ENCODE results near the gene ADD3.
A peak's percentile ranks its signal among the peaks of the same experiment; 100 is the strongest.

ADD3 gene

DNA sequence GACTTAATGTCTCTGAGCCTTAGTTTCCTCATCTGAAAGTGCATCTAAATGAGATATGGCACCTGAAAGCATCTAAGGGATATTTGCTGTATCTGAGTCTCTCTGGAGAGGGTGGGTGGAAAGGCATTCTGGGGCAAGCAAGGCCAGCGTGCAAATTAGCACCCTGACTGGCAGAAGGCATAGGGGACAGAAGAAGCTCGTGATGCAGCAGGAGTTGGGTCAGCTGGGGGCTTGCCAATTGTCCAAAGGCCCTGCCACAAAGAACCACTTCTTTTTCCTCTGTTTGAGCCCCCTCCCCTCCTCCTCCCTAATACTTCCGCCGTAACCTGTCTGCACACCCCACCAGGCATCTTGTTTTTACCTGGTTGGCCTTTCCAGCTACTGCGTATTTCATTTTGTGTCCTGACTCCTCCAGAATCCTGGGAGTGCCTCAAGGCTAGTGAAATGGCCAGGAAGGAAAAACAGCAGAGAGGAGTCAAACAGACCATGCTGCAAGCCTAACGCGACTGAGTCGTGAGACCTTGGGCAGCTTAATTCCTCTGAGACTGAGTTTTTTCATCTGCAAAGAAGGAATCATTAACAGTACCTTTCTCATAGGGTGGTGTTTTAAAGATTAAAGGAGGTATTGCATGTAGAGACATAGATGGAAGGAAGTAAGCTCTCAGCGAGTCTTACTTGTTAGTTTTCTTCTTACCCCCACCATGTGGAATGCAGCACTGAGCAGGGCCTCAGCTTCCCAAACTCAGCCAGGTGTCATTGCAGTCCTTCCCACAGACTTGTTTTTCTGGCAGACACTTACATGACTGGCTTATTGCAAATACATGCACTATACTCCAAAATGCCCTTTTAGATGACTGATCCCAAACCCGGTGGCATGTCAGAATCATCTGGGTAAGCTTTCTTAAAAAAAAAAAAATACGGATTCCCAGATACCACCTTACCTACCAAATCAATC is 150.5 kb downstream of the ADD3 start:
- no peak for DNase-seq

DNA sequence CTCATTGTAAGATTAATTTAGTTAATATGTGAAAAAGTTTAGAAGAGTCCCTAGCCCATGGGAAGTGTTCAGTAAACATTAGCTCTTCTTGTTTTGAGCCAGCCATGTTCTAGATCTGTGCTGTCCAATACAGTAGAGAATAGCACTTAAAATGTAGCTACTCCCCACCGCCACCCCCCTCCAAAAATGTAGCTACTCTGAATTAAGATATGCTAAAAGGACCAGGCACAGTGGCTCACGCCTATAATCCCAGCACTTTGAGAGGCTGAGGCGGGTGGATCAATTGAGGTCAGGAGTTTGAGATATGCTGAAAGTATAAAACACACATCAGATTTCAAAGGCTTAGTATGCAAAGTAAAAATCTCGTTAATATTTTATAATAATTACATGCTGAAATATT is 152.3 kb downstream of the ADD3 start:
- DNase-seq, result no peak

DNA sequence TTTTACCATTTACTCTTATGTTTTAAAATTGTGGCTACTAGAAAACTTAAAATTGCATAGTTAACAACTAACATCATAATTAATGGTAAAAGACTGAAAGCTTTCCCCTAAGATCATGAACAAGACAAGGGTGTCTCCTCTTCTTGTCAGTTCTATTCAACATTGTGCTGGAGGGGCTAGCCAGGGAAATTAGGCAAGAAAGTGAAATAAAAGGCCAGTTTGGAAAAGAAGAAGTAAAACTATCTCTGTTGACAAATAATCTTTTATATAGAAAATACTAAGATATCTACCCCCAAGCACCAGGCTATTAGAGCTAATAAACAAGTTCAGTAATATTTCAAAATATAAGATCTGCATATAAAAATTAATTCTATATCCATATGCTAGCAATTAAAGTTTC is 152.7 kb downstream of the ADD3 start:
- no peak for DNase-seq

DNA sequence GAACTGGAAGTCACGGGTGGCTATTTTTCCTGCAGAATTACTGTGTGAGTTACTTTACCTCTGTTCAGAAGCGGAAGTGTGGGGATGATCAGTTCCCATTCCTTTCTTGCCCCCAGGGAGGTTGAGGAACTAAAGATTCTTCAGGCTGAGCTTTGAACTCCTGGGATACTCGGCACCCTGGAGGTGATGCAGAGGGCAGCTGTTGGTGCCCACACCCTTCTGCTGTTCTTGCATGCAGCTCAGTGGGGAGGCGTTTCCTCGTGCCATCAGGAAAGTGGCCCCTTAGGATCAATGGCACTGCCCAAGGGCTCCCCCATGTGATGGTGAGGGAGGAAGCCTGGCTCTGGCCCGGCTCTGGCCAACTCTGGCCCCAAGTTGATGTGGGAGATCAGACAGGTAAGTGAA is 155.0 kb downstream of the ADD3 start:
- no peak for DNase-seq

DNA sequence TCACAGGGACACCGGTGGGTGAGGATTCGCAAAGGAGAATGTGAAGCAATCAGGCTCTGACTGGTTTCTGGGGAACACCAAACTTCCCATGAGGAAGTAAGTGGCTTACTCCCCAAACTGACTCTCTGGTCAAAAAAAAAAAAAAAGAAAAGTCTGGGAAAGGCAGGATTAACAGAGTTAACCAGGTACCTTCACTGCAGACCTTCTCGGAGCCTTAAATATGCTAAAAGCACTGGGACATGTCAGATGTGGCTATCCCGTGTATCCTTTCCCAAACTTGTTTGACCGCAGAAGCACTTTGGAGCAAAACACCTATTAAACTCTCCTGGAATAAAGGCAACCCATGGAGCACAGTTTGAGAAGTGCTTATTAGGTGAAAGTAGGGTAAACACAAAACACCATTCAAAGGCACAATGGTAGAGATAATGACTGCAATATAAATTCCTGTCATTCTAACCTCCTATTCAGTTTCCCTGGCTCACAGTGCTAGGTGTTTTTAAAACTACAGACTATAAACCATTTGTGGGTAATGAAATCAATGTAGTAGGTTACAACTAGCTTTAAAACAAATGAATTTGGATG is 155.5 kb downstream of the ADD3 start:
- no peak for DNase-seq

DNA sequence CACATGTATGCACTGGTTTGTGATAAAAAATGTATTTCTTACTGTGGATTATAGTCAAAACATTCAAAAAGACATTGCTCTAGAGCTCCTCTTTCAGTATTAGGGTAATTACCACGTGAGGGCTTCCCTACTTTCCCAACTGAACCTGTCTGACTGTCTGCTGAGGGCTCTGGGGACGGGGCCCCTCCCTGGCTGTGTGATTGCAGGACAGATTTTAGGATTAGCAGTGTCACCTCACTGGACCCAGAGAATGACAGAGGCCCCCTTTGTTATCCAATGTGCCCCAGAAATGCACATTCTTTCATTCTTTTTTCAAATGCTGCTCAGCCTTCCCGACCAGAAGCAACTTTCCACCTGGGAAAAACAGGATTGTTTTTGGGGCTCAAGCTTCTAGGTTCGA is 156.1 kb downstream of the ADD3 start:
- DNase-seq, result no peak

DNA sequence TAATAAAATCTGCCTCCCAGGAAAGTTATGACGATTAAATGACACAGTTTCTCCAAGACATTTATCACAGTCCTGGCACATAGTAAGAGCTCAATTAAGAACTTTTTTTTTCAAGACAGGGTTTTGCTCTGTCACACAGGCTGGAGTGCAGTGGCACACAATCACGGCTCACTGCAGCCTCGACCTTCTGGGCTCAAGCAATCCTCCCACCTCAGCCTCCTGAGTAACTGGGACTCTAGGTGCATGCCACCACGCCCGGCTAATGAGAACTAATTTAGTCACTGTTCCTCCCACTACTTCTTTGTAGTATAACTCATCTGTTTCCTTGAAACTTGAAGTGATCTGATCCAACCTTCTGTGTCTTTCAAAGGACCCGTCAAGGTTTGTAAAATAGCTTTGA is 157.5 kb downstream of the ADD3 start:
- peak; percentile 21 for DNase-seq

DNA sequence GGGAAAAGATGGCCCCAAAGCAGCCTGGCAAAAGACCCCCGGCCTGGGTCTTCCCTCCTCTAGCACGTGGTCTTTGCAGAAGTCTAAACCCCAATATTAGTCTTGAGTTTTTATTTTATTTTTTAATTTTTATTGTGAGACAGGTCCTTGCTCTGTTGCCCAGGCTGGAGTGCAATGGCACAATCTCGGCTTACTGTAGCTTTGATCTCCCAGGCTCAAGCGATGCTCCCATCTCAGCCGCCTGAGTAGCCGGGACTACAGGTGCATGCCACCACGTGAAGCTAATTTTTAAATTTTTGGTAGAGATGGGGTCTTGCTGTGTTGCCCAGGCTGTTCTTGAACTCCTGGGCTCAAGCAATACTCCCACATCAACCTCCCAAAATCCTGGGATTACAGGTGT is 159.4 kb downstream of the ADD3 start:
- no peak for DNase-seq

DNA sequence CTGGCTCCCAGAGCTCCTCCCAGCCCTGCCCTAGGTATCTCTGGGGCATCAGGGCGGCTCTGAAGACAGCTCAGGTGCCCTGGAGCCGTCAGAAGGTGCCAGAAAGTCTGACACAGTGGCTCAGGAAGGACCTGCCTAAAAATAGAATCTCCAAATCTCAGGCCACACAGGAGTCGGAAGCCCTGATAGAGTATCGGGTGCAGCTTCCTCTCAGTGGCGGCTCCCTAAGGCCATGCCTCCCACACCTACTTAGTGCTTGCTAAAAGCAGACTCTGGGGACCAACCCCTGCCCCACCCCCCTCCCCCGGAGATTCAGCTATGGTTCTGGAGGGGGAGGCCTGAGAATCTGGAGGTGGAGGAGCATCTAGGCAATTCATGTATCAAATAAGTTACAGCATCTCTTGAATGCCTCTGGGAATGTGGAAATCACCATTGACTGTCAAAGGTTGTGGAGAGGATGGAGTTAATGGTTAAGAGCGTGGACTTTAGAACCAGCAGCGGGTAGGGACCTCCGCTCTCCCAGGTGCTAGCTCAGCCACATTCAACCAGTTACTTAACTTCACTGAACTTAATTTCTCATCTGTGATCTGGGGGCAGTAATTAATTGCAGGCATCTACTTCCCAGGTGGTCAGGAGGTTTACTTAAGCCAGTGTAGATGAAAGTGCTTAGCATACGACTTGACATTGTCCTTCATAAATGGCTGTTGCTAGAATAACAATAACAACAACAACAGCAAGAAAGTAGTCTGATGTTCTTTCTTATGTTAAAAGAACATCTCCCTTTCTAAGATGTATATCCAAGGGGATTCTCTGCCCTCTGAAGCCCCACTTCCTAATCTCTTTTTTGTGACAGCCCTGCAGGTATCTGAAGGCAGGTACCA is 161.1 kb downstream of the ADD3 start:
- peak; percentile 27 for DNase-seq

DNA sequence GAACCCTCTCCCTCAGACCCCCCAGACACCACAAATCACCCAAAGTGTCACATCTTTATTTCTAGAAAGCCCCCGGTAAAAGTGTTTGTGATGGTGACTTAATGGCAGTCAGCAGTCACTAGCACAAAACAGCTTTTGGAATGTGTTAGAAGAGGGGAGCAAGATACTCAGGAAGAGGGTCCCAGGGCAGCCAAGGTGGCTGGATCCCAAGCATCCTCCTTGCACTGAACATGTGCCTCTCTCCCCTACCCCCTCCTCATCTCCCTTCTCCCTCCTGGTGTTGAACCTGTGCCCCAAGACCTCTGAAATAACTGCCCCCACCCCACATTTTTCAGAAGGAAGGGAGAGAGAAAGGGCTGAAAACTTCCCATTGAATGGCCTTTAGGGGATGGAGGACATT is 161.8 kb downstream of the ADD3 start:
- no peak for DNase-seq

DNA sequence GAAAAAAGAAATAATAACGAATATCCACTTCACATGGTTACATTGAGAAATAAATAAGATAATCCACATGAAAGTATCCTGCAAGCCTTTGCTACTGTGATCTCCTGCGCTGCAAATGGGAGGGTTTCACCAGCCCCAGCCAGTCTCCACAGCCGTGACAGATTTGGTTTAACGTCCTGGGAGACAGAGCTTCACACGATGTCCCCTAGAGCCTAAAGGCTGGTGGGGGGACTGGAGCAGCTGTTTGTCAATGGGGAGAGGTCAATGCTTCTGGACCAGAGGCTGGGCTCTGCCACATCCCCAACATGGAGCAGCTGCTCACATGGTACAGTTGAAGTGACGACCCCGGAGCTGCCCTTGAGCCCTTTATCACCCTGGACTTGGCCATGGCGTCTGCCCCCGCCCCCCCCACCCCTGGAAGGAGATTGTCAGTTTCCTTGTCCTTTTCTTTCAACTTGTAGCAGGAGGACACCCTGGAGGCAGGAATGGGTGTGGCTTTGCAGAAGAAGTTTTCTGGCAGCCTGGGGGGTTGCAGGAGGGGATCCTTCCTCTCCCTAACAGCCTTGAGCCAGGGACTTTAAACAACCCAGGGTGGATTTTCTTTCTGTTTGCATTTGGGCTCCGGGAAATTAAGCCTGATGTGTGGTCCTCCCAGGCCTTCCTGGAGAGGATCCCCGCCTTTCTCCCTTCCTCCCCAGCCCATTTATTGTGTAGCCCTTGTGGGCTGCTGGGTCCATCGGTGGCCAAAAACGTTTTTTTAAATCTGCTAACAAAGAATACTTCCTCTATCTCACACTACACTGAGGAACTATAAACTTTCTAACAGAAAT is 162.6 kb downstream of the ADD3 start:
- no peak for DNase-seq

DNA sequence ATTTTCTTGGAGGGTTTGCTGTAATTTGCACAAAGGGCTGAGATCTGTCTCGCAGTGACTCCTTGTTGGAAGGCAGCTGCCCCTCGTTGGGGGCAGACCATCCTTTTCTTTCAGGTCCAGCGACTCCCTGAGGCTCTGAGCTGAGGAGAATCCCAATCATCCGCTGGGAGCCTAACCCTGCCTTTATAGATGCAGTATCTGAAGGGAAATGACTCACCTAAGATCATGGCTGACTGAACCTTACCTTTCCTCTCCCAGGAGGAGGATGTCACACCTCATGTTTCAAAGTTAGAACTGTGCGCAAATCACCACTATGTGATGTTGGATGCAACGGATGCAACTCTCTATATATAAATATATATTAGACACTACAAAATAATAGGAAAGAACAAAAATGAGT is 163.2 kb downstream of the ADD3 start:
- no peak for DNase-seq

DNA sequence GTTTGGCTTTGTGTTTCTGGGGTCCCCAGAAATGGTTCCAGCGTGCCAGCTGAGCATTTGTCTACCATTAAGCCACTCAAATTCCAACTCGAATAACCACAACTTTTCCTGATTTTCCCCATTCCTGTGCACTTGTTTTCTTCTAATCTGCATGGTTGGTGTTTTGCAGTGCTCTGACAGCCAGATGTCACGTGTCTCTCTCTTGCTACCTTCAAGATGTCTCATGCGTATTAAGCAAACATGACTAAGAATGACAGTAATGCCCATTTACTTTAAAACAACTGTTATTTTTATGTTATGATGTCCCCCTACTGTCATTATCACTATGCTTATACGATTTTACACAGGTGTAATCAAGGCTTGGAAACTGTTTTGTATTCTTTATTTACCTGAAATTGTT is 164.4 kb downstream of the ADD3 start:
- DNase-seq, result no peak

DNA sequence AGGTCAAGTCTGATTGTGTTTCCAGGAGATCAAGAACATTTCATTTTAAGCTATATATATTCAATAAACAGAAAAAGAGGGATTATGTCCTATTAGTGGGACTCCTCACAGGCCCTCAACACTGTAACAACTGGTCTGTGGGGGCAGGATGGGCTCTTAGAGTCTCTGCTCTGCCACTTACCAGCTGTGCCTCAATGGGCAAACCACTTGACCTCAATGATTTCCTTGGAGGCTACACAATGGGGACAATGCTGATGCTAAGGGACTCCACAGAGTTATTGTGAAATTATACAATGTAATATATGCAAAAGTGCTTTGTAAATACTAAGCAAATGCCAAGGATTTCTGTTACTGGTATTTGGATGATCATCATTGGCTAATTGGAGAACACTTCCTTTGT is 166.4 kb downstream of the ADD3 start:
- DNase-seq, result no peak

DNA sequence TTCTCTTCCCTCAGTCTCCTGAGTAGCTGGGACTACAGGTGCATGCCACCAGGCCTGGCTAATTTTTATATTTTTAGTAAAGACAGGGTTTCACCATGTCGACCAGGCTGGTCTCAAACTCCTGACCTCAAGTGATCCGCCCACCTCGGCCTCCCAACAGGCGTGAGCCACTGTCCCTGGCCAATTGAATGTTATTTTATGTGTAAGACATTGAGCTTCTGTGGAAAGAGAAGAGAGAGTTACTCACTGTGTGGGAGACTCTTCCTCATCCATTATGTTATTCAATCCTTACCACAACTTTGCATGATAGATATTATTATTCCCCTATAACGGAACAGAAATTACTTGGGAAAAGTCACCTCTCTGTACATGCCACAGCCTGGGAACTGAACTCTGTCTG is 167.0 kb downstream of the ADD3 start:
- DNase-seq, result no peak

DNA sequence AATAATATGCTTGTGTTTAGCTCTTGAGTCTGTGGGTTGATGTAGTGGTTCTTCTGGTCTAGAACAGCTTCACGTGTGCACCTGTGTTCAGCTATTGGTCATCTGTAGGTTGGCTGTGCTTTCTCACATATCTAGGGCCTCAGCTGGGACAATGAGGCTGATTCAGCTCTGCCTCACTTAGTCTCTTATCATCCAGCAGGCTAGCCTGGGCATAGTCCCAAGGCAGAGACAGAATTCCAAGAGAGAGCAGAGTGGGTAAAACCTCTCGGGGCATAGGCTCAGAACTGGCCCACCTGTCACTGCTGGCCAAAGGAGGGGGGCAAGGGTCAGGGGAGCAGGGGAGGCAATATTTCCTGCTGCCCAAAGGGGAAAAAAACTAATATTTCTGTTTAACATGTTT is 167.6 kb downstream of the ADD3 start:
- no peak for DNase-seq

DNA sequence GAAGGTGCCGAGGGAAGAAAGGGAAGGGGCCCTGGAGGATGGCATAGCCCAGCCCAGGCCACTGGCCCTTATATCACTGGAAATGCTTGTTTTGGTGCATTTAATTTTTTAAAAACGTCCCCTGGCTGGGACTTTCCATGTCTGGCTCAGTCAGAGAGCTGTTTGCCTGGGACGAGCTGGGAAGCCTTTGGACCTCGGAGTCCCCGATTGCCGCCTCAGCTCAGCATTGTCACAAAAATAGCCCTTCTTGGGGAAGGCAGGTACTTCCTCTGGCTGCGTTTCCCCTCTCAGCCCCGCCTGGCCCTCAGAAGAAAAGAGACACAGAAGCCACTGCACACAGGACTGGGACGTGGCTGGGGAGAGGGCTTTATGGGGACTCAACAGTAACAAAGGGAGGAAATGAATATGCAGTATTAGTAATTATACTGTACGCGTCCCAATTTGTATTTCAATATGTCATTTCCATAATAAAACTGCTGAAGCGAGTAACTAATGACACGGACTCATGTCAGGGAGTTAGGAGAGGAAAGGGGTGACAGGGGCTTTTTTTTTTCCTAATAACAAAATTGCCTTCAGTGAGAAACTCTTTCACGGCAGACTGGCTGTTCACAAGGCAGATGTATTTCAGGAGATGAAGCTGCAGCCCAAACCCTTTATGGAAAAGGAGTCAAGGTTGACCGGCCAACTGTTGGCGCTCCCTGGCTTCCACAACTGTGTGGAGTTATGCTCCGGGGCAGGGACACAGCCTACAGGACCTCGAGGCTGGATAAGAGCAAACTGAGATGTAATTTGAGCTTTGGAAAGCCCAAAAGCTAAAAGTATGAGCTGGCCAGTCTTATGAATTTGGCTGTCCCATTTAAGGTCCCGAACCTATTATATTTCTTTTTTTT is 168.6 kb downstream of the ADD3 start:
- DNase-seq, result no peak

DNA sequence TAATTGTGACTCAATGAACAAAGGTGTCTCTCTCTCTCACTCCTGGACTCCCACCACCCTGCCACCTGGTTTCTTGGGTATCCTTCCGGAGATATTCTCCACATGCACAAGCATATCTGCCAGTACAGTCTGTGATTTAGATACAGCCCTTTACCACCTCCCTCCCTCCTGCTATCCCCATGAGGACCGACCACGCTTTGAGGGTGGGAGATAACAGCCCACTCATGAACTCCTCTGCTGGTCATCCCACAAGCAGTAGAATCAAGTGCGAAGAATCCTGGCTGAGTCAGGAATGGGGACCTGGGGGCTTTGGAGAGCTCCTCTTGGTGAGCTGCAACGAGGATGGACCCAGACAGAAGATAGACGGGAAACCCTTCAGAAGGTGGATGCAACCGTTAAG is 171.4 kb downstream of the ADD3 start:
- DNase-seq, result no peak

DNA sequence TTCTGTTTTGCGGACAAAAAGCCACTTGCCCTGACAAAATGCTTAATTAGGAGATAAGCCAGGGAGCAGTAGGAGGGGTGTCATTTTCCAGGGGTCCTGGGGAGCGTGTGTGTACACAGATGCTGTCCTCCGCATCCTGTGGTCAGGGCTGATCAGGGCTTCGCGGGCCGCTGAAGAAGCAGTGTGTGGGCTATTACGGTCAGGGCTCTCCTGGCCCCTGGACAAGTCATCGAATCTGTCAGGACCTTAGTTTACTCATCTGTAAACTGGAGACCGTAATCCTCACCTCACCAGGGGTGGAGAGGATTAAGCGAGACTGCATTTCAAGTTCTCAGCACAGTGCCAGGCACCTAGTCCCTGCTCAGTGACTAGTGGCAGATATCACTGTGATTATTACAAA is 173.7 kb downstream of the ADD3 start:
- DNase-seq, result no peak

DNA sequence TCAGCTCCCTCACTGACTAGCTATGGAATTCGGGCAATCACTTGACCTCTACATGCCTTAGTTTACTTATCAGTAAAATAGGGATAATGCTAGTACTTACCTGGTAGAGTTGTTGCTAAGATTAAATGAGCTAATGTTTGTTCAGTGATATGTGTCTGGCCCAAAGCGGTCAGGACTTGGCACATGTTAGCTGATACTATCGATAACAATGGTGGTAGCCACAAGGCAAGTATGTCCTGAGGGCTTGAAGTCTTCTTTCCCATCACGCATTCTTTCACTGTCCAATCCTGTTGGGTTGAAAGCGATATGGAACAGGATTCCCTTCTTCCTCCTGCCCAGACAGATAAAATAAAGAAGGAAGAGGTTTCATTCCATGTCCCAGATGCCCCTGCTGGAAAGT is 174.1 kb downstream of the ADD3 start:
- DNase-seq, result no peak

DNA sequence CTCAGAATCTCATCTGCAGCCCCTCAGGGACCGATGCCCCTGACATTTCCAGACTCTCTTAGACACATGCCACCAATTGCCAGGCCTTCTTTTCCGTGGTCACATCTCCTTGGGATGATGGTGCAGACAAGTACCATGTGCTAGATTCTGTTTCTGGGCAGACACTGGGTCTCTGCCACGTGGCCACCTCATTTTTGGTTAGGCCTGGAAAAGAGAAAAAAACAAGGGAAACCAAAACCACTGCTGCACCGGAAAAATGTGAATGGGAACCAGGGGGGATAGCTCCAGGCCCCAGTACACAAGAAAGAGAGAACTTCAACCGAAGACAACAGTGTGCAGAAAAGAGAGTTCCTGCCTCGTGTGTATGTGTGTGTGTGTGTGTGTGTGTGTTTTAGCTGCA is 176.6 kb downstream of the ADD3 start:
- DNase-seq, result no peak

All from stimulated activated CD4-positive, alpha-beta T cell treated with anti-CD3 and anti-CD28 coated beads, Interleukin-15, amount 100 ng/mL, for 24 hours (primary cell).